NCI-H345 treated with DMSO at 0.1 percent for 48 hours (cell line): ENCODE measurements around the gene ZNF599.
"Not testable (repeated sequence)": the region's sequence is repeated elsewhere in the genome, so short reads cannot be mapped to it uniquely, and the experiment has no call there.

Experiments used
- DNase-seq: peaks from one replicate; lab custom pipeline; 2025; ENCODE audit not compliant: unreplicated experiment; lab: John Stamatoyannopoulos, UW

The ZNF599 gene

DNA sequence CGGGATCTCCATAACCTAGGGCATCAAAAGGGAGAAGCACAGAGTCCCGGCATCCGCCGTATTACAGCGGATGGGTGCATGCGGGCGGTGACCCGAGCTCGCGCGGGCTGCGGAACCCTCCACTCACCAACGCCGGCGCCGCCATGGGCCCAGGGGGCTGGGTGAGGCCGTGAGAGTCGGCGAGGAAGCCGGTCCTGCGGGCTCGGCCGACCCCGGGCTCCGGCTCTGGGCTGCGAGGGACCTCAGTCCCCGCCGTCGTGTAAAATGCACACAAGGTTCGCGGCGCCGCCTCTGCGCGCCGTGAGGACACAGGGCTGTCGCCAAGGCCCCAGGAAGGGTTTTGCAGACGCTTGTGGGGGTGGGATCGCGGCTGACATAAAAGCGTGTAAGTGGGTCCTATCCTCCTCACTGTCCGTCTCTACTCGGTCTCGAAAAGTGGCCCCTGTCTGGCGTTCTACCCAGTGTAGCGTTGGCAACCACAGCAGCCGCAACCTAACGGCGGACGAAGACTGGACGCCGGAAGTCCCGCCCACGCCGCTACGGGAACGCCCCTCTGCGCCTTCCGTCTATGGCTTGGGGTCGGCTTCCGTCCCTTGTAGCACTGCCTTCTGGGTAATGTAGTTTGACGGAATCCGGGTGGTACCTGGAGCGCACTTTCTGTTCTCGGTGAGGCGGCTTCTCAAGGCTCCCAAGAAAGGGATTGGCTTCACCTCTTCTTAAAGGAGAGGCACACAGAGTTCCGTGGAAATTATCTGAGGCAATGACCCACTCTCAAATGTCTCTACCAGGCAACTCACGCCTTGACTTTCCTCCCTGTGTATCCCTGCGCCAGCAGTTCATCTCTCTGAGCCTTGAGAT is at the start of gene ZNF599:
Gene ZNF599, minus strand, starts transcription at position 519 of the 858 bp plus-strand sequence. Its CDS starts 374 bp downstream, at position 145.
- peak; percentile 98 for DNase-seq

- DNase-seq, result no peak
Observed at GRCh38 chr19:34818270-34818669, 45.3 kb upstream of the ZNF599 start.

DNA sequence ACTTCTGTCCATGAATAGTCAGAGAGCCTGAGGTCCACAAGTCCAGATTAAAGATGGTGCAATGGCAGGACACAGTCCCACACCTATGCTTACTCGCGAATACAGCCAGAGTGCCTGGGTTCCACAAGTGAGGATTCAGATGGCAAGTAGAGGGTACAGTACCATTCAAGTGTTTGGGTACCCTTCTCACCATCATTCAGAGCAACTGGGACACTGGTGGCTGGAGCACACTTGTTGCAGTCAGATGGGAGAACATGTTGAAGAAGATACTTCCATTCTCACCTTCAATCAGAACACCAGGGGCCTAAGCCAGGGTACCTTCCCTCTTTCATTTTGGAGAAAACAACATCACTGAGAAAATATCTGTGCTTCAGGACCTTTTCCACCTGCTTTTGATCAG is 43.7 kb upstream of the ZNF599 start:
- no peak for DNase-seq

- no peak for DNase-seq
Observed at GRCh38 chr19:34808566-34808965, 35.6 kb upstream of the ZNF599 start.

DNA sequence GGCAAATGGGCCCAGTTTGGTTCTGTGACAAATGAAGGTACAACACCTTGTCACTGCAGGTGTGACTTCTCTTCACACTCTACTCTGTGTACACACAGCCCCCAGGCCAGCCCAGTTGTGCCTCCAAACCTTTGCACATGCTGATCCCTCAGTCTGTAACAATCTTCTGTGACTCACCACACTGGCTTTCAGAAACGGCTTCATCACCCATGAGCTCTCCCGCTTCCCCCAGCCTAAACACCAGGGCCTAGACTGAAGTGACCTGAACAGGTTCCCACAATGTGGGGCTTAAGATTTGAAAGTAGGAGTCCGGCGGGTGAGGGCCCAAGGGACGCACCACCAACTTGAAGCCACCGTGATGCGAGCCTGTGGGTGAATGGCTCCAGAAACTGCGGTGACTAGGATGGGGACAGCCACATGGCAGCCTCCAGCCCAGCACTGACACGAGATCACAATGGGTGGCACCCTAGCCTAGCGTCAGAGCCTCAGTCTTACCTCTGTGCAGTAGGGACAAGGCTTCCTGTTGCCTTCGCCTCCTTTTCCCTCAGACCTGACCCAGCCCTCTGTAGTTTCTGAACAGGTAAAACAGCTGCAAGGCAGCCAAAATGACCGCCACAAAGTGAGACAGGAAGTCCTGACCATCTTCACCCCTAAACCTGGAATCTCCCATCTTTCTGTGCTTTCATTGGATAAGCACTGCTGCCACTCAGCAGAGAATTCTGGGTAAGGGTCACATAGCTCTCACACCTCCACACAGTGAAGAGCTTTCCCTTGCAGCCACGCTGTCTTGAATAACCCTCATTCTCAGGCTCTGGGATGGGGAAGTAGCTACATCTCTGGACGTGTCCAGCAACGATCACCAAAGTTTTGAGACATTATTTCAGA is 34.2 kb upstream of the ZNF599 start:
- no peak for DNase-seq

- DNase-seq, result no peak
Observed at GRCh38 chr19:34804115-34804514, 31.1 kb upstream of the ZNF599 start.

GRCh38 chr19:34796953-34797352 is 23.9 kb upstream of the ZNF599 start:
- not testable (repeated sequence) for DNase-seq

- no peak for DNase-seq
Observed at GRCh38 chr19:34794066-34794960, 21.3 kb upstream of the ZNF599 start.

- DNase-seq, result no peak
Observed at GRCh38 chr19:34793565-34793964, 20.6 kb upstream of the ZNF599 start.

DNA sequence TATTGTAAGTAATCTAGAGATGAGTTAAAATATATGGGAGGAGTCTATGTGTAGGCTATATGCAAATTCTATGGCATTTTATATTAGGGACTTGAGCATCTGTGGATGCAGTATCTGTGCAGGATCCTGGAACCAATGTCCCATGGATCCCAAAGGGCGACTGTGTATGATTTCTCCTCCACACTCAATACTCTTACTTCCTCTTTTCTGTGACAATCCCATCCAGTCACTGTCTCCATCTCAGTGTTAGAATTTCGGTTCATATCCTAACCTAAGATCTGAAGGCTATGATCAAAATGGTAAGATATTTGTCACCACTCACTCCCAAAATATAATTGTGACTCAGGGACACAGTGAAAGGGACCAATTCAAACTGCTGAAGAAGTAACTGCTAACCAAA is 15.1 kb upstream of the ZNF599 start:
- DNase-seq, result no peak

- no peak for DNase-seq
Observed at GRCh38 chr19:34787059-34787824, 14.2 kb upstream of the ZNF599 start.

- no peak for DNase-seq
Observed at GRCh38 chr19:34786236-34786635, 13.2 kb upstream of the ZNF599 start.

DNA sequence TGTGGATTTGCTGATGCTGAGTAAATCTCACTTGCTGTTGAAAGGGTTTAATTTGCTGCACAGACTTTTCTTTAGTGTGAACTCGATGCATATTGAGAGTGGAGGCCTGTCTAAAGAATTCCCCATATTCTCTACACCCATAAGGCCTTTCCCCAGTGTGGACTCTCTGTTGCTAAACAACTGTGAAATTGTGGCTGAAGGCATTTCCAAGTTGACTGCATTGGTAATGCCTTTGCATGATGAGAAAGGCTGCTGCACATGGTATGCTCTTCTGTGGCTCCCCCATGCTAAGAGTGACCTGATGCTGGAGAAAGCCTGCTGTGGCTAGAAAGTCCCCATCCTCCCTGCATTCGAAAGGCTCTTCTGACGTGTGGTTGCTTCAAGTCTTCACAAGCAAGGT is 6.6 kb upstream of the ZNF599 start:
- DNase-seq, result no peak

DNA sequence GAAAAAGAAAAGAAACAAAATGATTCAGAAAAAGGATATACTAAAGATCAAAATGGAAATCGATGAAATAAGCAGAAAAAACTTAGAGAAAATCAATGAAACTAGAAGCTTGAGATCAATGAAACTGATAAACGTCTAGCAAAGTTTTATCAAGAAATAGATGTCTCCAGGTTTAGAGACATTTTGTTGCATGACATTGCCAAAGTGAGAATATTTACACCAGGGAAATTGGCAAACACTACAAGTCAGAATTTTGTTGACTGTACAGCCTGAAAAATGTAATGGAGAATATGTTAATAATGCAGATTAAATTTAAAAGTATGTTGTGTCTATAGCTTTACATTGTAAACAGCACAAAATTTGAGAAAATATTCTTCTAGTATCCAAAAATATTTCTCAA is 5.3 kb upstream of the ZNF599 start:
- no peak for DNase-seq

GRCh38 chr19:34774857-34775256 is 1.8 kb upstream of the ZNF599 start:
- DNase-seq, result no peak

GRCh38 chr19:34773555-34773864 is 495 bp upstream of the ZNF599 start:
- no peak for DNase-seq

GRCh38 chr19:34767951-34768350 is 5.1 kb downstream of the ZNF599 start:
- no peak for DNase-seq

- no peak for DNase-seq
Observed at GRCh38 chr19:34766386-34766785, 6.6 kb downstream of the ZNF599 start.

- DNase-seq, result no peak
Observed at GRCh38 chr19:34759218-34759917, 13.6 kb downstream of the ZNF599 start.

GRCh38 chr19:34757441-34757840 is 15.6 kb downstream of the ZNF599 start:
- DNase-seq, result no peak
